ENCODE measurements around the gene CARMIL1.

CARMIL1 gene

GRCh38 chr6:25639653-25640052, 360.5 kb downstream of the CARMIL1 start:
- no peak for DNase-seq (ENCODE audit: low spot score)
- no peak for TF ChIP-seq CTCF (IDR thresholded peaks at IDR 0.05; ENCODE audit: borderline replicate concordance, control extremely low read depth, extremely low read depth, insufficient read depth, missing control alignments)
- in situ Hi-C loops (cut with MboI; ENCODE audit: low sequenced_read_pairs, unreplicated experiment), result no loop called here

GRCh38 chr6:25640446-25640845, 361.3 kb downstream of the CARMIL1 start:
- DNase-seq (ENCODE audit: low spot score), result no peak
- TF ChIP-seq CTCF (IDR thresholded peaks at IDR 0.05; ENCODE audit: borderline replicate concordance, control extremely low read depth, extremely low read depth, insufficient read depth, missing control alignments), result no peak
- in situ Hi-C loops (cut with MboI; ENCODE audit: low sequenced_read_pairs, unreplicated experiment), result no loop called here

GRCh38 chr6:25640891-25641290, 361.7 kb downstream of the CARMIL1 start:
- TF ChIP-seq CTCF (IDR thresholded peaks at IDR 0.05; ENCODE audit: borderline replicate concordance, control extremely low read depth, extremely low read depth, insufficient read depth, missing control alignments), result no peak
- in situ Hi-C loops (cut with MboI; ENCODE audit: low sequenced_read_pairs, unreplicated experiment), result no loop called here
- no peak for DNase-seq (ENCODE audit: low spot score)

GRCh38 chr6:25641377-25641776, 362.2 kb downstream of the CARMIL1 start:
- no peak for TF ChIP-seq CTCF (IDR thresholded peaks at IDR 0.05; ENCODE audit: borderline replicate concordance, control extremely low read depth, extremely low read depth, insufficient read depth, missing control alignments)
- no peak for DNase-seq (ENCODE audit: low spot score)
- in situ Hi-C loops (cut with MboI; ENCODE audit: low sequenced_read_pairs, unreplicated experiment), result no loop called here

- in situ Hi-C loops (cut with MboI; ENCODE audit: low sequenced_read_pairs, unreplicated experiment), result no loop called here
- no peak for TF ChIP-seq CTCF (IDR thresholded peaks at IDR 0.05; ENCODE audit: borderline replicate concordance, control extremely low read depth, extremely low read depth, insufficient read depth, missing control alignments)
- no peak for DNase-seq (ENCODE audit: low spot score)
These were observed 362.9 kb downstream of the CARMIL1 start for GRCh38 chr6:25641940-25642666.

GRCh38 chr6:25642667-25643328, 363.6 kb downstream of the CARMIL1 start:
- no peak for DNase-seq (ENCODE audit: low spot score)
- in situ Hi-C loops (cut with MboI; ENCODE audit: low sequenced_read_pairs, unreplicated experiment), result no loop called here

More at GRCh38 chr6:25642667-25643328, 363.6 kb downstream of the CARMIL1 start:
- no peak for TF ChIP-seq CTCF (IDR thresholded peaks at IDR 0.05; ENCODE audit: borderline replicate concordance, control extremely low read depth, extremely low read depth, insufficient read depth, missing control alignments)

All from GM13976 (cell line).